GM21737 (cell line): ENCODE data around the gene GPM6B.

Source experiments
- ATAC-seq: cut with Tn5 transposase; IDR thresholded peaks from one replicate; pipeline ENCODE4 v1.9.1; 2021; ENCODE audit warnings: mild to moderate bottlenecking, moderate library complexity; ENCODE audit not compliant: unreplicated experiment

GPM6B gene

DNA sequence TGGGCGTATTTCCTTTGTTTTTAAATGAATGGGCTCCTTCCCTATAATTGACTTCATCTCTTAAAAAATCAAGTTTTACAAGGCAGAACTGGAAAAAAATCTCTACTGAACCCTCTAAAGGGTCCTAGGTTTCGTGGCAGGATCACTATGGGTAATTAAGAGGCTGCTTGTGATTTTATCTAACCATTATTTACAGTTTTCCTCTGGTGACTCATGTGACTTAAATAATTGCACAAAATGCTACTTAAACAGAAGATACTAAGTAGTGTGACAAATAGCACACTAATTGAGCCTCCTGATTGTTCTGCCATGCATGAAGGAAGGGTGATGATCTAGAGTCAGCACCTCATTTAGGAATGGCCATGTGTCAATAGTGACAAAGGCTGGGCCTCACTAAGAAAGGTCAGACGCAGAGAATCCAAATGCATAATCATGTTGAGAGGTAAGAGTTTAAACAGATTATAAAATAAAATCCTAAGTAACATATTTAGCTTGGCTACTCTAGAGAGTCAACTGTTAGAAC lies 46.8 kb downstream of the GPM6B start:
- no peak for ATAC-seq

DNA sequence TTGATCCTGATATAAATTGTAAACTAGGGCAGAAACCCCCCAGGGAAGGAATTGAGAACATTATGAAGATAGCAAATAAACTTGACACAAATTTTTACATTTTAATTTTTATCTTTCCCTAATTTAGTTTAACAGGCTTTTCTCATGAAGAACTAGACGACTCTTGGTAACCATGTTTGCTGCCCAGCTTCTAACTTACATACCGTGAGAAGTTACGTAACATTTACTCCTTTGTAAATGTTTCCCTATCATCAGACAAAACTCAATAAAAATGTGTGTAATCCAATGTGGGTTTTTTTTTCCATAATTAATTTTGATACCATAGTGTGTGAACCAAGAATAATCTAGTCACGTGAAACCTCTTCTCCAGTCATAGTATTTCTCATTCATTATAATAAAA lies 48.0 kb downstream of the GPM6B start:
- no peak for ATAC-seq

DNA sequence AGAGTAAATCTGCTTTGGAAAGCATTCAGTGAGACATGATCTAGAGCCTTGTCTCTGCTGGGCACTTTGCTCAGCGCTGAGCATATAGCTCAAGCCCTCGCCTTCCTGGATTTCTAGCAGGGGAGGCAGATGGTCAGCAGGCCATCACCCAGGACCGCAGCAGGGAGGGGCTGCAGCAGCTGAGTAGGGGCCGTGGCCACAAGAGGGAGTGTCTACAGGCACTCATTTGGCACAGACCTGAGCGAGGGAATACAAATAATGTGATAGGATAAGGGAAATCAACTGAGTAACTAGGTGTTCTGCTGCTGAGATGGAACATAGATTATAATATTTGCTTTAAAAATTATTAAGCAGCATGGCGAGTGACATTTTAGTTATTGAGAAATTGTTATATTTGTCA lies 52.1 kb downstream of the GPM6B start:
- ATAC-seq, result no peak

DNA sequence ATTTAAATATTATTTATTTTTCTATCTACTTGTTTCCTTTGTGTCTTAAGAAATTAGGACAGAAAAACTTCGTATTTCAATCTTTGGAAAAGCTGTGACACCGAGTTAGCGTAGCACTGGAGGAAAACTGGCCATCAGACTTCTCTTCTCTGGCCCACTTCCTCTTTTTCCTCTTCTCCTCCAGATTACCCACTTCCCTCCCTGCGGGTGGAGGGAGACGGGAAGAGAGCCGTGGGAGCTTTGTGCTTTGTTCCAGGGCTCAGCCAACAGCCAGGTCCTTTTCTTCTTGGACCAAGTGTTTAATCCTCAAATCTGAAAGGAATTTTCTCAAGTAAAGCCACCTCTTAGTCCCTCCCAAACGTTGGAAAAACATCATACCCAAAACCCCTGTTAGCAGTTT lies 52.6 kb downstream of the GPM6B start:
- no peak for ATAC-seq

DNA sequence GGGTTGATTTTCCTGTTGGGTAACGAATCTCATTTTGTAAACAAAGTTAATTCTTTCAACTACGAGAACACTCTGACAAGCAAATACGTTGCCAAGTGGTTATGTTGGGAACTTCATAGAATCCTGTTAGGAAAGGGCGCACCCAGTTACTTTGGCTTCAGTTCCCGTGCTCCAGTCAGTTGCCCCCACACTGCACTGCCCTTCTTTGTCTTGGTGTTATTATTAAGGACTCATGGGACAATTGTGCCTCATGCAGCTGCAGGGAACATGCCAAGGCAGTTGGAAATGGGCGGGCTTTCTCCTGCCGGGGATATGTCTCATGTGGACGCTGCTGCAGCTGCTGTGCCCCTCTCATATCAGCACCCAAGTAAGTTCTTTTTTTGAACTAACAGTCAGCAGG lies 53.4 kb downstream of the GPM6B start:
- ATAC-seq, result no peak

DNA sequence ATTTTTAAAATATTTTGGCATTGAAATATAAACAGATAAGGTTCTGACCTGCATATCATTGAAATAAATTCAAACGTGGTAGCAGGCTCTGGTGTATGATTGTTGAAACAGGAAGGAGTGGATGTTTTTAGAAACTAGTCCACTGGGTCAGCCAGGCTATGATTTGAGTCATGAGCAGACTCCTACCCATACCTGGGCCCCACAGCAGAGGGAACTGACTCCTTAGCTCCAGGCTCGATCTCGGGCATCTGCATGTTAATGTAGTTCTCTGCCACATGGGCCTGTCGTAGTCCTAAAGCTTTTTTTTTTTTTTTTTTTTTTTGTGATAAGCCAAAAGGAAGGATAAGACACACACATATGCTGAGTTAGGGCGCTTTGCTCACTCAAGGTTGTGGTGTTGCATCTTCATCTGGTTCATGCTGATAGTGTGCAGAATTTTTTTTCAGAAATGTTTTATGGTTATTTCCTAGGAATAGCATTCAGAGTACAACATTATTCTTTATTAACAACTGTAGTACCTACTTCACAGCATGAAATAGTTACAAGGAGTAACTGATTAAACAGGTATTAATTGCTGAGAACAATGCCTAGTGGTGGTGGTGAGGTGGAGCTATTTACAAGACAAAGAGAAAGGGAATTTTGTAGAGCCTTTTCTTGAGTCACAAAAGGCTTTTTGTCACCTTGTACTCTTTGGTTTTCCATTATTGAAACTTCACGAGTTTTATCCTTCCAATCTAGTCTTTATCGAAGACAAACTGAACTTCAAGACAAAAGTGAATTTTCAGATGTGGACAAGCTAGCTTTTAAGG lies 55.1 kb downstream of the GPM6B start:
- ATAC-seq, result peak; percentile 51

DNA sequence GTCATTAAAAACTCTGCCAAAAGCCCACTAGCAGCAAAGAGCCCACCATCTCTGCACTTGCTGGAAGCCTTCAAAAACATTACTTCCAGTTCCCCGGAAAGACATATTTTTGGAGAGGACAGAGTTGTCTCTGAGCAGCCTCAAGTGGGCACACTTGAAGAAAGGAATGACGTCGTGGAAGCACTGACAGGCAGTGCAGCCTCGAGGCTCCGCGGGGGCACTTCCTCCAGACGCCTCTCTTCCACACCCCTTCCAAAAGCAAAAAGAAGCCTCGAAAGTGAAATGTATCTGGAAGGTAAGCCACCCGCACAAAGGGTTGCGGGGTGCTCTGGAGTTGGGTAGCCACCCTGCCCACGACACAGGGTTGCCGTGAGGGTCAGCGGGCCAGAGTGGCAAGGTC lies 56.5 kb downstream of the GPM6B start:
- no peak for ATAC-seq

DNA sequence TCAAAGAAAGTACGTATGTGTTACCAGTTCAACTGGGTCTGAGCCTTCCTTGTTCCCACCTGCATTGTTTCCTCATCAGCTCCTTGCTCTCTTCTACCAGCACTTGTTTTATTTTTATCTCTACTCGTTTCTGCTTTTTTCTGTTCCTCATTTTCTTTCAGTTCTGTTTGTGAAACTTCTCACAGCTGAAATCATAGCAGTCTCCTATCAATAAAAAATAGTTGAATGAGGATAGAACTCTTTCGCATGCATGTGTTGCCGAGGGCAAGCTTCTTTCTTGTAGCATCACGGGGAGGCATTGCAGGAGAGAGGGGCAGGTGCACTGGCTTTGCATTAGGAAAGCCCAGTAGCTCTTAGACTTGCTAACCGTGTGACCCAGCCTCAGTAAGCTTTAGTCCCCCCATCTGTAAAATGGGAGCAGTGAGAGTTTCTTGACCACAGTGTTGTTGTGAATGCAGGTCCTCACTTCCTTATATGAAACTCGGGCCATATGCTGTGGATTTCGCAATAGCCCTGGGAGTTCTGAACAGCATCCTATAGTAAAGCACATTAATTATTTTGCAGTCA lies 57.7 kb downstream of the GPM6B start:
- peak; percentile 66 for ATAC-seq

DNA sequence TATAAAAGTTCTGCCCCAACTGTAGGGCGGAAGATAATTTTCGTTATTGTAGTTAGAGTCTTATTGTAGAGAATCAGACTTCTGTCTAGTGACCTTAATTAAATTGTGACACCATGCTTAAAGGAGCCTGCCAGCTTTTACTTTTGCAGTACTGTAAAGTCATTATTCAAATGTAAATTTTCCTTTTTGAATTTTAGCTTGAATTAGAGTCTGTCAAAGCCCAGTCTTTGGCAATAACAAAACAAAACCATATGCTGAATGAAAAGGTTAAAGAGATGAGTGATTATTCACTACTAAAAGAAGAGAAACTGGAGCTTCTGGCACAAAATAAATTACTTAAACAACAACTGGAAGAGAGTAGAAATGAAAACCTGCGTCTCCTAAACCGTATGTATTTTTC lies 60.5 kb downstream of the GPM6B start:
- ATAC-seq, result no peak

DNA sequence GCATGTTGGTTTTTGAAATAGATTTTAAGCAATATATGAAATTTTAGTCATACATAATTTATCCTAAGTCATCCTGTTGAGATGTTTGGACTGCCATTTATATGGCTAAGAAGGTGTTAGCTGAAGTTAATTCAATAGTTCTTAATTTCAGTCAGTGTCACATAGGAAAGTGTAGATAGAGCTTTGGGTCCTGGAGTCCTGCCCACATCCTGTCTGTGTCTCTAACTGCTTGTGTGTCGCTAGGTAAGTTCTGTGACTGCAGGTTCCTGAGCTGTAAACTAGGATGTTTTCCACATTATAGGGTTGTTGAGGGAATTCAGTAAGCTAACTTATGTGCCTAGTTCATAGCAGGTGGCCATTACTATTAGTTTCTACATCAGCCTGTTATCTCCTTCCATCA lies 61.6 kb downstream of the GPM6B start:
- ATAC-seq, result no peak

DNA sequence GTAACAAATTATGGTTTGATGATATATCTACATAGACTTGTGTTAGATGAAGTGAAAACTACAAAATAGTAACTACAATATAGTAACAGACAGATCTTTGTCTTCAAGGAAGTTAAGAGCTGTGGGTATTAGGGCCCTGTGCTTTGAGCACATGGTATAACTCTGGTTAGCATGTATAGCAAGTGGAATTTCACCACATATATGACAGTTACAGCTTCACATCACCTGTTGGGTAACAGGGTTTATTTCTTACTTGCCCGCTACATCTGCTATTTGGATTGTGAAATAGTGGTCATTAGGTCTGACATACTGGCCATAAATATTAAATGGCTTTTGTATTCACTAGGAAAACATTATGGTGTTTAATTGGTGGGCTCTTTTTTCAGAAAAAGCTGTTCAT lies 62.1 kb downstream of the GPM6B start:
- ATAC-seq, result no peak

DNA sequence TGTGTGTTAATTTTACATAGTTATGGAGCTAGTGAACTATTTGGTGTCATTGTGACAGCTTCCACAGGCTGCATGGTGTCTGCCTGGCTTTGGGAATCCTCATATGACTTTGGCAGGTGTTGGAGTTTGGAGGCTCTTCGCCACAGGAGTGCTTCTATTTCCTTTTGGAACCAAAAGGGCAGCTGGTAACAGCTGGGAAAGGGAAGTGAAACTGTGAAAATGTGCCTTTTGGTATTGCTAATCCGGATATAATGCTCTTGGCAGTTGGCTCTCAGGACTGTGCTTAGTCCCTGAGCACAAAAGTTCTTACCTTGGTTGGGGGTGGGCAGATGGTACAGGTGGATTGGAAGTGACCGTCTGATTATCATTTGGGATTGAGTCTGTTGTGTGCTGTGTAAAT lies 64.2 kb downstream of the GPM6B start:
- ATAC-seq, result peak; percentile 52

DNA sequence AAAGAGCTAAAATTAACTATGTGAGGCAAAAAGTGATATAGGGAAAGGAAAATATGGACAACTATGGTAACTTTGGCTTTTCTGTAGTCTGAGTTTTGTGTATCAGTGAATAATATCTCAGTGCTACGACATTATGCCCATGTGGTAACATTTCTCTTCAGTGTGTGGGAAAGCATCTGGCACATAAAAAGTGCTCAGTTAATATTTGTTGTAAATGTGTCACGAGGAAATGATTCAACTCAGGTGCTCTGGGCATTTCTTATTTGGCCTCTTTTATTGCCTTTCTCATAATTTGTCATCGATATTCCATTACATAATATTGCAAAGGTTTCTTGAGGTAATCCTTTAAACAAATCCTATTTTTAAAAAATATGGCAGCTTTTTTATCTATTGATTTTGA lies 64.8 kb downstream of the GPM6B start:
- ATAC-seq, result no peak

DNA sequence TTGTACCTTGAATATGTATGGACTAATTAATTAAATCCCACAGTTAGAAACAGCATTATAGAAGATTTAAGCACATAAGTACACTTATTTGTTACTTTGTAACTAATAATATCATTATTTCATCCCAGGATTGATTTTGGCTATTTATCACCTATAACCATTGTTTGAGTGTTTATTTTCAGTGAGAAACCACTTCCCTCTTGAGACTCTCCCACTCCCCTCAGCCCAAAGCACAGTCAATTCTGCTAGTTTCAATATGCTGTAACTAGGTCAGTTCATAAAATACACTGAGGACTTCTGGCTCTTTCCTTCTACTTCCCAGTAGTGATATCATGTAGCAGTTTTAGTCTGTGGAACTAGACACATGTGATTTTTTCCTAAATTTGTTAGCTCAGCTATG lies 66.1 kb downstream of the GPM6B start:
- ATAC-seq, result no peak

DNA sequence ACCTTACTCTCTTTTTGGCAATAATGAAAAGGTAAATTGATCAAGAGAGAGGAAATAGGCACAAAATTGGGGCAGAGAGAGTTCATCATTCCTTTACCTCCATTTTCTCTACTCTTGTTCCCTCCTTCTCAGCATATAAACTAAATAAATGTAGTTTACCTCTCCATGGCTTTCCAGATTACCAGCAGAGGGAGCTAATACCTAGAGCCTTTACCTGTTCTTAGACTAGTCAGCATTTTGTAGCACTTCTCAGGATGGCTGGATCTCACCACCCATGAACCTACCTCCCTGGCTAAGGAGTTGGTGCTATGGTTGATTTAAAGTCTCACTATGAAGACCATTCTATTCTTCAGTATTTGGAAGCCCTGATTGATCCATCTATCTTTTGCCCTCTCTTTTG lies 66.7 kb downstream of the GPM6B start:
- no peak for ATAC-seq

DNA sequence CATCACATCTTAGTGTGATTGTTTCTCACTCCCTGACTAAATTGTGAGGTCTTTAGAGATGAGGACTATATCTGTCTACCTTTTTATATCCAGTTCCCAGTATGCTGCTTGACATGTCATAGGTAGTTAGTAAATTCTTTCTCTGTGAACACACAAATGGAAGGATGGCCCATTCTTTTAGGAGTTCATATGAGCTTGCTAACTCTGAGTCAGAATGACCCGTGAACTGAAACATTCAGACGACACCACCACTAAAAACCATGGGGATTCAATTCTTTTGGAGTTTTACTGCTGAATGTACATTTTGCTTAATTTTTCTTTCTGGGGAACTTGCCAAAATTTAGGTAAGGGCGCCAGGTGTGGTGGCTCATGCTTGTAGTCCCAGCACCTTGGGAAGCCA lies 68.4 kb downstream of the GPM6B start:
- ATAC-seq, result no peak

DNA sequence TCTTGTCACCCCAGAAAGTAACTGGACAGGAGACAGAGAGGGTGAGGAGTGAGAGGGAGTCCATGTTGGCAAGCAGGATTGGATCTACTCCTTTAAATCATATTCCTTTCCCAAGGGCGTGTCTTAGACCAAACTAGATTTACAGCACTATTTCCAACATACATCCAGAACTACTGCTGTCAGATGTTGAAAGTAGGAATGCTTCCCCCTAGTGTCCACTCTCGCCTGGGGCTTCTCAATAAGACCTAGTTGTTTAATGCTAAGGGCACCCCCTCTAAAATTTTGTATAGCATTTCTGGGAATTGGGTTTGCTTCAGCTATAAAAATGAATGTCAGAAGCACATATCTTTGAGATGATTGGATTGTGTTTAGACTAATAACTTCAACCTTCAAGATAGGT lies 69.1 kb downstream of the GPM6B start:
- ATAC-seq, result no peak

DNA sequence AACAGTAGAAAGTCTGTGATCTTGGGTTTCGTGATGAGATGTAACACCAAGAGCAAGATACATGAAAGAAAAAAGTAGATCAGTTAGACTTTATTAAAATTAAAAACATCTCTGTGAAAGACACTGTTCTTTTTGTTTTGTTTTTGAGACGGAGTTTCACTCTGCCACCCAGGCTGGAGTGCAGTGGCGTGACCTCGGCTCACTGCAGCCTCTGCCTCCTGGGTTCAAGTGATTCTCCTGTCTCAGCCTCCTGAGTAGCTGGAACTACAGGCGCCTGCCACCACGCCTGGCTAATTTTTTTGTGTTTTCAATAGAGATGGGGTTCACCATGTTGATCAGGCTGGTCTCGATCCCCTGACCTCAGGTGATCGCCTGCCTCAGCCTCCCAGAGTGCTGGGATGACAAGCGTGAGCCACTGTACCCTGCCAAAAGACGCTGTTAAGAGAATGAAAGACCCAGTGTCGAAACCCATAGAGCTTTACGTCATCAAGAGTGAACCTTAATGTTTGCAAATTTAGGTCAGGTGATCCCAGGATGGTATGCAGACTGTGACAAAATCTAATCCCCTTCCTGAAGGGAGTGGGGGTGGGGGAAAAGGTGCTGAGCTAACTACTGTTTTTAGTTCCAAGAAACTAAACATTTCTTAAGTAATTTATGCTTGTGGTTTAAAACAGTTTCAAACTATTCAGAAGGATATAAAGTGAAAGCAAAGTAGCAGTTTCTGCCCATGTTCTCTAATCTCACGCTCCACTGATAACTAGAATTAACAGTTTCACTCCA lies 74.3 kb downstream of the GPM6B start:
- peak; percentile 88 for ATAC-seq

DNA sequence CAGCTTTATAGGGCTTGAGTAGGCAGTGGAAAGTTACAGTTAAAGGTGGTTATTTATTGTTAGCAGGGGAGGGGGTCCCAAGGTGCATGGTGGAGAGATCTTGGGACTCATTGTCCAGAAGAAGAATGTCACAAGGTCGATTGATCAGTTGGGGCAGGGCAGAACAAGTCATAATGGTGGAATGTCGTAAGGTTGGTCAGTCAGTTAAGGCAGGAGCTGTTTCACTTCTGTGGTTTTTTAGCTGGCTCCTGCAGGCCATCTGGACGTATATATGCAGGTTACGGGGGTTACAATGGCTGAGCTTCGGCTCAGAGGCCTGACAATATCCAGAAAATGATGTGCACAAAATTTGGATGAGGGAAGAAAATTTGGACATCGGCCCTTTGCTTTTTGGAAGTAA lies 75.2 kb downstream of the GPM6B start:
- no peak for ATAC-seq

DNA sequence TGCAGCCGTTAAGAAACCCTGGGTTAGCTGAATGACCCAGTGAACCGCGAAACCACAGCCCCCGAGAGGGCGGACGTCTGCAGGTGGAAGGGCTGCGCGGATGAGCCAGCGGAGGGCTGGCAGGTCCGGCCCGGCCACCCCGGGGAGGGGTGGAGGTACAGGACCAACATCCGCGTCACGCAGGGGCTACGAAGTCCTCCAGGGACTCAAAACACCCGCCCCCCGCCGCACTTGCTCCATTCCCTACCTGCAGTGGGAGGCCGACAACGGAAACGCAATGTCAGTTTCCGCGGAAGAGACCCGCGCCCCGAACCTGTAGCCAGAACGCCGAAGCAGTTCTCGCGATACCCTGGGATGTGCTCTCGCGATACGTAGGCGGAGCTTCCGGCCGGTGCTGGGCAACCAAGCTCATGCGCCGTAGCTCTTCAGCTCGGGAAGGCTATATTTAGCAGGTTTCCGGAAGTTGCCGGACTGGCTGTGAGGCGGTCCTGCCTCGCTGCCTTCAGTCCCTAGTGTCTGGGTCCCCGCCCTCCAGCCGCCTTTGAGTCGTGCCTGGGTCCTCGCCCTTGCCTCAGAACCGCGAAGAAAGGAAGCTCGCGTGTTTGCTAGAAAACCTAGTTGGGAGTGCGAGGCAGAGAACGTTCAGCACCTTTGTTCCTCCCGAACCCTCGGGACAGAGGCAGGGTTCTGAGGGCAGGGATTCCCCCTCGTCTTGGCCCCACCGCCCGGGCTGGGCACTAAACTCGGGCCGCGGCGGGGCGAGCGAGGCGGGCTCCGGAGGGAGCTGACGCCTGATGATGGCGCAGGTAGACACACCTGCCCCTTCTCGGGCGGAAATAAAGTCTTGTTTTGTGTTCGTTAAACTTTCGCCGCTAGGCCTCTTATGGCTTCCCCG lies 82.4 kb downstream of the GPM6B start, which contains the start of the genes OFD1 and TRAPPC2:
TSS of gene OFD1 (plus strand) at position 471 of the 895 bp plus-strand sequence. CDS start at position 795, 324 bp downstream.
TSS of gene TRAPPC2 (minus strand) at position 343 of the 895 bp plus-strand sequence. CDS start 14,657 bp downstream, outside the sequence.
- peak; percentile 91 for ATAC-seq

DNA sequence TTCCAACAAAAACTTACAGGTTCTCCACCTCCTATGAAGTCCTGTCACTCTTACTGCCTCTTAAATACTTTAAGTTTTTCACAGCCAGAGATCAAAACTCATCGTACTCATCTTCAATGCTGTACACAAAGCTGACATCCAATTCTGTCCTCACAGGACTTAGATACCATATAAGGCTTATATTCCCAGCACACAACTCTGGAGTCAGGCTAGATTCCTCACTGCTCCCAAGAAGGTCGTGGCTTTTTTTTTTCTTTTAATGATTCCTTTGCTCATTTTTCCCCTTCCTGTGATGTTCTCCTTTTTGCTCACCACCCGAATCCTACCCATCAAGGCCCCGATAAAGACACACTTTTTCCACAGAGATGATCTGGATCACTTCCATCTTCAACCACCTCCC lies 83.4 kb downstream of the GPM6B start:
- ATAC-seq, result no peak
